Large intestine (tissue), 1 donor: Measurements from ENCODE around the gene RPE. TPM values are rescaled to one million over a fixed set of nuclear protein-coding genes. Genes with fewer than 3 reads are reported as not detected.

Experiments used
- polyA plus RNA-seq: library from polyadenylated mRNA; unstranded; fragments of 120-200 nt; gene quantifications from one replicate; pipeline ENCODE4 v1.2.1, GENCODE V29; 2013

RPE gene
- polyA plus RNA-seq, 1 donor = 41.0 TPM

Other genes with a start within 250 kb of the RPE start
- gene UNC80, start 230.8 kb upstream of the RPE start, polyA plus RNA-seq = 2.5 TPM
- 23.1 TPM for gene KANSL1L, start 168.8 kb downstream of the RPE start, polyA plus RNA-seq
- 1.3 TPM for gene ACADL, start 222.8 kb downstream of the RPE start, polyA plus RNA-seq